KMS-11 (cell line): Measurements from ENCODE around the gene NID2.

Experiments
- H2AFZ ChIP-seq: fragments of 200-600 bp; sonication (generic); 2 replicates; pipeline ENCODE4 v1.6.1; 2016; ENCODE audit warnings: antibody characterized with exemption, mixed run types, low read depth
- H3K27ac ChIP-seq: fragments of 200-600 bp; sonication (generic); 2 replicates; pipeline ENCODE4 v1.6.1; 2016; ENCODE audit warnings: mild to moderate bottlenecking, mixed run types
- H3K27me3 ChIP-seq: fragments of 200-600 bp; sonication (generic); 2 replicates; pipeline ENCODE4 v1.6.1; 2017; ENCODE audit warnings: mild to moderate bottlenecking, low read depth, mixed run types, moderate library complexity; ENCODE audit not compliant: insufficient read depth
- H3K36me3 ChIP-seq: fragments of 200-600 bp; sonication (generic); 2 replicates; pipeline ENCODE4 v1.6.1; 2017; ENCODE audit warnings: mild to moderate bottlenecking, mixed run types; ENCODE audit not compliant: insufficient read depth
- H3K4me1 ChIP-seq: fragments of 200-600 bp; sonication (generic); 2 replicates; pipeline ENCODE4 v1.6.1; 2016; ENCODE audit warnings: mild to moderate bottlenecking, low read depth, mixed run types; ENCODE audit not compliant: poor library complexity, severe bottlenecking
- H3K4me2 ChIP-seq: fragments of 200-600 bp; sonication (generic); 2 replicates; pipeline ENCODE4 v1.7.0; 2016; ENCODE audit warnings: mild to moderate bottlenecking, mixed run types
- H3K4me3 ChIP-seq: fragments of 200-600 bp; sonication (generic); IDR thresholded peaks from 2 replicates; pipeline ENCODE4 v1.6.1; 2017; ENCODE audit warnings: low read depth, low read length, mixed read lengths; ENCODE audit not compliant: insufficient read depth
- H3K79me2 ChIP-seq: fragments of 200-600 bp; sonication (generic); 2 replicates; pipeline ENCODE4 v1.6.1; 2016; ENCODE audit warnings: low read depth, mixed run types; ENCODE audit not compliant: insufficient read depth
- H3K9ac ChIP-seq: fragments of 200-600 bp; sonication (generic); 2 replicates; pipeline ENCODE4 v1.6.1; 2016; ENCODE audit warnings: mild to moderate bottlenecking, mixed run types
- H4K20me1 ChIP-seq: fragments of 200-600 bp; sonication (generic); 2 replicates; pipeline ENCODE4 v1.6.1; 2016; ENCODE audit warnings: mild to moderate bottlenecking, mixed run types; ENCODE audit not compliant: insufficient read depth
- TF ChIP-seq, protein P1 (sequence below): fragments of 200-600 bp; sonication (generic); conservative IDR thresholded peaks from 2 replicates; pipeline ENCODE4 v1.6.1; 2017; ENCODE audit warnings: low read depth, mild to moderate bottlenecking, antibody characterized with exemption, low read length, moderate library complexity, mixed read lengths

NID2 gene

DNA sequence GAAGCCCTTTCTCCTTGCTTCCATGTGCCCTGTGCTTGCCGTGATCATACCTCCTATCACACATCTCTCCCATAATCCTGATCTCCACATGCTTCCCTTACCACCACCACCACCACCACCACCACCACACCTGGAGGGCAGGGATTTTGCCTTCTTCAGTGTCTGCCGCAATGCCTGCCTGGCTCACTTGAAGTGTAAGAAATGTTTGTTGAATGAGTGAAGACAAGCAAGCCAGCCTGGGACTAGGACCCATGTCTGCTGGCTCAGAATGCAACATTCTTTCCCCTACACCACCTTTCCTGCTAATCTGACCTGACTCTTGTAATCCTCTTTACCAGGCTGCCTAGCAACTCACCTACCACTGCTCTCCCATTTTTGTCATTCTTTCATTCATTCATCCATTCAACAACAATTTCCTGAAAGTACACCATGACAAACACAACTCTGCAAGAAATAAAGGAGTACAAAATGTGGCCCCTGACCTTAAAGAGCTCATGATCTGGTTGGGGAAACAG is 3.5 kb upstream of the NID2 start:
- Histone ChIP-seq H3K9ac (no peak overlapping the region), H3K36me3 (no peaks in the 10 kb centered on the region), H3K27ac (no peak overlapping the region), H3K4me2 (no peak overlapping the region), H3K27me3 (no peaks in the 10 kb centered on the region), H4K20me1 (no peaks in the 10 kb centered on the region), H2AFZ (no peak overlapping the region), H3K79me2 (no peaks in the 10 kb centered on the region), H3K4me3 (no peak overlapping the region), H3K4me1 (peaks cover 20% of the 10 kb centered on the region)
- TF ChIP-seq, protein P1, sequence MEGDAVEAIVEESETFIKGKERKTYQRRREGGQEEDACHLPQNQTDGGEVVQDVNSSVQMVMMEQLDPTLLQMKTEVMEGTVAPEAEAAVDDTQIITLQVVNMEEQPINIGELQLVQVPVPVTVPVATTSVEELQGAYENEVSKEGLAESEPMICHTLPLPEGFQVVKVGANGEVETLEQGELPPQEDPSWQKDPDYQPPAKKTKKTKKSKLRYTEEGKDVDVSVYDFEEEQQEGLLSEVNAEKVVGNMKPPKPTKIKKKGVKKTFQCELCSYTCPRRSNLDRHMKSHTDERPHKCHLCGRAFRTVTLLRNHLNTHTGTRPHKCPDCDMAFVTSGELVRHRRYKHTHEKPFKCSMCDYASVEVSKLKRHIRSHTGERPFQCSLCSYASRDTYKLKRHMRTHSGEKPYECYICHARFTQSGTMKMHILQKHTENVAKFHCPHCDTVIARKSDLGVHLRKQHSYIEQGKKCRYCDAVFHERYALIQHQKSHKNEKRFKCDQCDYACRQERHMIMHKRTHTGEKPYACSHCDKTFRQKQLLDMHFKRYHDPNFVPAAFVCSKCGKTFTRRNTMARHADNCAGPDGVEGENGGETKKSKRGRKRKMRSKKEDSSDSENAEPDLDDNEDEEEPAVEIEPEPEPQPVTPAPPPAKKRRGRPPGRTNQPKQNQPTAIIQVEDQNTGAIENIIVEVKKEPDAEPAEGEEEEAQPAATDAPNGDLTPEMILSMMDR = no peak

DNA sequence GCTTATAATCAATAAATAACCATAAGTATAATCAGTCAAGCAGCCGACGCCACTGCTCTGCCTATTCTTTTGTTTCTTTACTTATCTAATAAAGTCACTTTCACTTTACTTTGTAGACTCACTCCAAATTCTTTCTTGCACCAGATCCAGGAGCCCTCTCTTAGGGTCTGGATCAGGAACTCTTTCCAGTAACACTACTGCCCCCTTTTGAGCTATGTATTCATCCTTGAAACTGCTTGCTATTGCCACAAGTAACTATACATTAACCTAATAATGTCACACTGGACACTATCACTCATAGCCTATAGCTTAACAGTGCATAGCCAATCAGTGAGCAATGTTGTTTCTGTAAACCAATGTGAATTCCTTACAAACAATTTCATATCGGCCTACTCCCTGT is 2.8 kb upstream of the NID2 start:
- Histone ChIP-seq H3K4me1 (peaks cover 20% of the 10 kb centered on the region), H3K4me3 (no peak overlapping the region), H2AFZ (no peak overlapping the region), H3K36me3 (no peaks in the 10 kb centered on the region), H3K4me2 (no peak overlapping the region), H3K79me2 (no peaks in the 10 kb centered on the region), H3K27me3 (no peaks in the 10 kb centered on the region), H4K20me1 (no peaks in the 10 kb centered on the region), H3K9ac (no peak overlapping the region), H3K27ac (no peak overlapping the region)
- TF ChIP-seq, protein P1 = no peak

DNA sequence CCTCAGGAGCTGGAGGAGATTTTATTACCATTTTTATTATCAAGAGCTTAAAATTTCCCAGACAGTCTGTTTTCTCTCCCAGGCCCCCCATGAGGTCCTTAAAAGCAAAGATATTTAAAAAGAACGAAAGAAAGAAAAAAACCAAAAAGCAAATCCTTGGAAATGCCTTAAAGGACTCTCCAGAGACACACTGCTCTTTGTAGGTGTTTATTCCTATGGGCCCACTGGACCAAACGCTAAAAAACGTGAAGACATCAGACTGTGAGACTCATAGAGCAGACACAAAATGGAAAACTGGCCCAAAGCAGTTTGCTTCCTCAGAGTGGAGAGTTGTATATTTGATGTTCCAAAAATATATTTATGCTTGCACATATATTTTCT is 1.2 kb upstream of the NID2 start:
- no peak overlapping the region for H3K4me3 ChIP-seq
- no peaks in the 10 kb centered on the region for H3K27me3 ChIP-seq
- no peaks in the 10 kb centered on the region for H3K36me3 ChIP-seq
- H2AFZ ChIP-seq = no peak overlapping the region; the same call in 1 of the 2 replicates
- H4K20me1 ChIP-seq = no peaks in the 10 kb centered on the region
- TF ChIP-seq, protein P1 = no peak
- peaks cover 20% of the 10 kb centered on the region for H3K4me1 ChIP-seq
- H3K9ac ChIP-seq = no peak overlapping the region
- no peaks in the 10 kb centered on the region for H3K79me2 ChIP-seq
- H3K27ac ChIP-seq = no peak overlapping the region
- peak overlapping the region; percentile 80 for H3K4me2 ChIP-seq

DNA sequence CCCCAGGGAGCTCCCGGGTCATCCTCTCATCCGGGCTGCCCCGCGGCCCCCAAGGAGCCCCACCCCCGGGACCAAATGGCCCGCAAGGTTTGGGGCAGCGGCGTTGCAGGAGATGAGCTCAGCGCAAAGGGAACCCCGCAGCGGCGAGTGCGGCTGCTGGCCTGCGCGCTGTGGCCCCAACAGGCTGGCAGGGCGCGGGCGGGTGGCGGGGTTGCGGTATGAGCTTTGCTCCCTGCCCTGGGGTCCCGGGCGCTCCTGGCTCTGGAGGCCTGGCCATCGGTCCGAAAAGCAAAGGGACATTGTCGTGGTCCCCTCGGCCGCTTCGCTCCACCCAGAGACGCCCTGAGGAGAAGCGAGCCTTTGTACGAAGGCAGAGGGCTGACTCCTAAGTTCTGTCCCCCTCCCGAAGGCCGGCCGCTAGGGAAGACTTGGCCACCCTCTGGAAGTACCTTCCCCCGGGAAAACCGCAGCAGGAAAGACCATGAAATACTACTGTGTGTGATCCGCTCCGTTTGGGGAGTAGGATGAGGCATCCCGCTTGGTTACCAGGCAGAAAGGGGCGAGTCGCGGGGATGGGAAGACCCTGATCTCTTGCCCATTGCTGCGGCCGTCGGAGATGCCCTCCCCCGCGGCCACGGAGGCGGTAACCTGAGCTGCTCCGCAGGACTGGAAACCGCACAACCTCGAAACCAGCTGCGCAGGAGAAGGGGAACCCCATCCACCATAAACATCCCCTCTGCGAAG is 620 bp upstream of the NID2 start:
- Histone ChIP-seq H4K20me1 (no peaks in the 10 kb centered on the region), H3K4me2 (peak overlapping the region; percentile 80), H3K27me3 (no peaks in the 10 kb centered on the region), H3K9ac (no peak overlapping the region; the same call in 1 of the 2 replicates), H2AFZ (peak overlapping the region; percentile 89), H3K4me1 (peaks cover 20% of the 10 kb centered on the region), H3K79me2 (no peaks in the 10 kb centered on the region), H3K4me3 (no peak overlapping the region), H3K36me3 (no peaks in the 10 kb centered on the region), H3K27ac (no peak overlapping the region)
- TF ChIP-seq, protein P1 = no peak
